GM23338 (cell line): ENCODE measurements around the gene TTC17. TPM values are rescaled to one million over a fixed set of nuclear protein-coding genes. Genes with fewer than 3 reads are reported as not detected.

Source experiments
- ATAC-seq: fragments of 200-7000 bp; cut with Tn5 transposase; 3 replicates; pipeline ENCODE4 v1.9.1; 2020
- DNase-seq: peaks from one replicate; pipeline ENCODE4 v3.0.0-alpha.2; 2015; ENCODE audit warnings: low spot score
- H2AFZ ChIP-seq: fragments of 200-600 bp; sonication (generic); 2 replicates; pipeline ENCODE4 v1.8.0; 2016; ENCODE audit warnings: antibody characterized with exemption, mild to moderate bottlenecking, moderate library complexity
- H3F3A ChIP-seq: fragments of 200-600 bp; sonication (generic); replicated peaks from 2 replicates; pipeline ENCODE4 v1.8.0; 2017; ENCODE audit warnings: antibody characterized with exemption, mixed run types, low read depth
- H3K27ac ChIP-seq: fragments of 200-600 bp; sonication (generic); 2 replicates; pipeline ENCODE4 v1.6.1; 2016; ENCODE audit warnings: low read depth
- H3K27me3 ChIP-seq: fragments of 200-600 bp; sonication (generic); 2 replicates; pipeline ENCODE4 v1.8.0; 2016; ENCODE audit warnings: mild to moderate bottlenecking, mixed run types, moderate library complexity; ENCODE audit not compliant: insufficient read depth
- H3K36me3 ChIP-seq: fragments of 200-600 bp; sonication (generic); 2 replicates; pipeline ENCODE4 v1.8.0; 2016; ENCODE audit warnings: mild to moderate bottlenecking; ENCODE audit not compliant: insufficient read depth
- H3K4me1 ChIP-seq: fragments of 200-600 bp; sonication (generic); 2 replicates; pipeline ENCODE4 v1.8.0; 2016; ENCODE audit warnings: mild to moderate bottlenecking, moderate library complexity; ENCODE audit not compliant: insufficient read depth
- H3K4me2 ChIP-seq: fragments of 200-600 bp; sonication (generic); 2 replicates; pipeline ENCODE4 v1.7.1; 2017; ENCODE audit warnings: mixed run types
- H3K4me3 ChIP-seq: fragments of 200-600 bp; sonication (generic); 2 replicates; pipeline ENCODE4 v1.6.1; 2016; ENCODE audit warnings: mixed run types
- H3K79me2 ChIP-seq: fragments of 200-600 bp; sonication (generic); replicated peaks from 2 replicates; pipeline ENCODE4 v1.8.0; 2017; ENCODE audit warnings: mild to moderate bottlenecking; ENCODE audit not compliant: insufficient read depth
- H3K9me2 ChIP-seq: fragments of 200-600 bp; sonication (generic); 2 replicates; pipeline ENCODE4 v1.8.0; 2017; ENCODE audit not compliant: insufficient read depth
- H4K20me1 ChIP-seq: fragments of 200-600 bp; sonication (generic); replicated peaks from 2 replicates; pipeline ENCODE4 v1.8.0; 2017; ENCODE audit warnings: mild to moderate bottlenecking; ENCODE audit not compliant: insufficient read depth
- H3K27ac Mint-ChIP-seq: 2 replicates; pipeline ENCODE4 v1.8.0; 2020; ENCODE audit warnings: inconsistent platforms, mild to moderate bottlenecking, moderate library complexity, mixed read lengths
- H3K27me3 Mint-ChIP-seq: 3 replicates; pipeline ENCODE4 v1.8.0; 2022; ENCODE audit warnings: low read depth, mild to moderate bottlenecking, moderate library complexity, mixed read lengths, inconsistent platforms; ENCODE audit not compliant: insufficient read depth, poor library complexity
- H3K36me3 Mint-ChIP-seq: 3 replicates; pipeline ENCODE4 v1.8.0; 2021; ENCODE audit warnings: low read depth, mild to moderate bottlenecking, inconsistent platforms, moderate library complexity, mixed read lengths
- H3K4me1 Mint-ChIP-seq: 3 replicates; pipeline ENCODE4 v1.8.0; 2020; ENCODE audit warnings: mild to moderate bottlenecking, inconsistent platforms, mixed read lengths
- H3K4me3 Mint-ChIP-seq: 3 replicates; pipeline ENCODE4 v1.8.0; 2021; ENCODE audit warnings: moderate library complexity, mild to moderate bottlenecking, inconsistent platforms, mixed read lengths
- H3K9me3 Mint-ChIP-seq: 3 replicates; pipeline ENCODE4 v1.8.0; 2020; ENCODE audit warnings: moderate library complexity, mild to moderate bottlenecking, inconsistent platforms, mixed read lengths
- CREB1 ChIP-seq: fragments of 250-450 bp; sonication (Bioruptor Pico); IDR thresholded peaks from 2 replicates; pipeline ENCODE4 v1.5.0; 2020; ENCODE audit warnings: low read depth, mild to moderate bottlenecking, moderate library complexity
- CTCF ChIP-seq, 2 experiments: fragments of 200-600 bp in 1 of 2; sonication (generic) in 1 of 2; conservative IDR thresholded peaks; 2 replicates each; pipeline versions ENCODE4 v1.5.1 to v1.6.1; 2016 to 2017; ENCODE audit warnings: antibody characterized with exemption in 2 of 2, low read depth in 2 of 2, mild to moderate bottlenecking in 2 of 2, moderate library complexity in 1 of 2
- ETS1 ChIP-seq: IDR thresholded peaks from 2 replicates; pipeline ENCODE4 v1.6.1; 2016; ENCODE audit warnings: antibody characterized with exemption
- EZH2 ChIP-seq: fragments of 200-600 bp; sonication (generic); IDR thresholded peaks from one replicate; pipeline ENCODE4 v1.8.0; 2017; ENCODE audit warnings: antibody characterized with exemption, mild to moderate bottlenecking, low read depth; ENCODE audit not compliant: unreplicated experiment
- EZH2phosphoT487 ChIP-seq: fragments of 200-600 bp; sonication (generic); IDR thresholded peaks from one replicate; pipeline ENCODE4 v1.8.1; 2018; ENCODE audit warnings: antibody characterized with exemption; ENCODE audit not compliant: unreplicated experiment
- JUNB ChIP-seq: IDR thresholded peaks from one replicate; pipeline ENCODE4 v1.6.1; 2016; ENCODE audit warnings: antibody characterized with exemption; ENCODE audit not compliant: unreplicated experiment
- NANOG ChIP-seq: IDR thresholded peaks from 2 replicates; pipeline ENCODE4 v1.6.1; 2016; ENCODE audit warnings: antibody characterized with exemption, borderline replicate concordance
- POLR2AphosphoS5 ChIP-seq: IDR thresholded peaks from 2 replicates; pipeline ENCODE4 v1.6.1; 2016; ENCODE audit warnings: antibody characterized with exemption, low read depth
- STAT1 ChIP-seq: IDR thresholded peaks from one replicate; pipeline ENCODE4 v1.6.1; 2016; ENCODE audit warnings: antibody characterized with exemption; ENCODE audit not compliant: unreplicated experiment
- ZNF114 ChIP-seq: fragments of 250-450 bp; sonication (Bioruptor Pico); IDR thresholded peaks from 2 replicates; pipeline ENCODE4 v1.5.0; 2020; ENCODE audit warnings: mild to moderate bottlenecking, moderate library complexity
- ZNF331 ChIP-seq: fragments of 250-450 bp; sonication (Bioruptor Pico); IDR thresholded peaks from 2 replicates; pipeline ENCODE4 v1.5.0; 2020; ENCODE audit warnings: low read depth, mild to moderate bottlenecking, moderate library complexity
- ZNF462 ChIP-seq: fragments of 250-450 bp; sonication (Bioruptor Pico); IDR thresholded peaks from 2 replicates; pipeline ENCODE4 v1.5.0; 2020; ENCODE audit warnings: mild to moderate bottlenecking, moderate library complexity
- polyA plus RNA-seq: library from polyadenylated mRNA; unstranded; fragments of >200 nt; fragmentation: Nextera tagmentation; extraction: Ambion mirVana; gene quantifications from 2 replicates; pipeline ENCODE4 v1.2.1, GENCODE V29; 2016
- total RNA-seq: library from RNA; depleted of rRNA; stranded (reverse); fragments of >200 nt; shearing (Covaris generic); gene quantifications from 2 replicates; pipeline ENCODE4 v1.2.3, GENCODE V29; 2014
- TF ChIP-seq, protein P1 (sequence below): IDR thresholded peaks from one replicate; pipeline ENCODE4 v1.6.1; 2018; ENCODE audit warnings: antibody characterized with exemption; ENCODE audit not compliant: unreplicated experiment

Gene TTC17
- total and polyA plus RNA-seq, 2 experiments from 2014 or later: 59.3 to 87.9 TPM

- DNase-seq: no peak
- Histone ChIP-seq H4K20me1 (no peaks in the 10 kb centered on the region; the same call in none of the 2 replicates), H3F3A (no peaks in the 10 kb centered on the region), H3K79me2 (peaks cover 80% of the 10 kb centered on the region), H3K4me1 (peaks cover 5% of the 10 kb centered on the region), H3K27me3 (no peaks in the 10 kb centered on the region), H2AFZ (no peak overlapping the region), H3K27ac (no peak overlapping the region), H3K4me3 (no peak overlapping the region), H3K9me2 (no peaks in the 10 kb centered on the region), H3K4me2 (no peak overlapping the region), H3K36me3 (0 out of 2 replicates have a peak, but pooled peaks cover 2% of the 10 kb centered on the region)
- TF ChIP-seq STAT1 (no peak), EZH2phosphoT487 (no peak), EZH2 (no peak), ZNF331 (CRISPR knock-in tag) (no peak), NANOG (no peak), JUNB (no peak), CTCF (conservative IDR thresholded peaks at IDR 0.05; ENCODE audit: low read depth in 2 of 2) (no peak), ZNF462 (CRISPR knock-in tag) (no peak), ETS1 (no peak), CREB1 (CRISPR knock-in tag) (no peak), POLR2AphosphoS5 (no peak), ZNF114 (CRISPR knock-in tag) (no peak)
- TF ChIP-seq, protein P1, sequence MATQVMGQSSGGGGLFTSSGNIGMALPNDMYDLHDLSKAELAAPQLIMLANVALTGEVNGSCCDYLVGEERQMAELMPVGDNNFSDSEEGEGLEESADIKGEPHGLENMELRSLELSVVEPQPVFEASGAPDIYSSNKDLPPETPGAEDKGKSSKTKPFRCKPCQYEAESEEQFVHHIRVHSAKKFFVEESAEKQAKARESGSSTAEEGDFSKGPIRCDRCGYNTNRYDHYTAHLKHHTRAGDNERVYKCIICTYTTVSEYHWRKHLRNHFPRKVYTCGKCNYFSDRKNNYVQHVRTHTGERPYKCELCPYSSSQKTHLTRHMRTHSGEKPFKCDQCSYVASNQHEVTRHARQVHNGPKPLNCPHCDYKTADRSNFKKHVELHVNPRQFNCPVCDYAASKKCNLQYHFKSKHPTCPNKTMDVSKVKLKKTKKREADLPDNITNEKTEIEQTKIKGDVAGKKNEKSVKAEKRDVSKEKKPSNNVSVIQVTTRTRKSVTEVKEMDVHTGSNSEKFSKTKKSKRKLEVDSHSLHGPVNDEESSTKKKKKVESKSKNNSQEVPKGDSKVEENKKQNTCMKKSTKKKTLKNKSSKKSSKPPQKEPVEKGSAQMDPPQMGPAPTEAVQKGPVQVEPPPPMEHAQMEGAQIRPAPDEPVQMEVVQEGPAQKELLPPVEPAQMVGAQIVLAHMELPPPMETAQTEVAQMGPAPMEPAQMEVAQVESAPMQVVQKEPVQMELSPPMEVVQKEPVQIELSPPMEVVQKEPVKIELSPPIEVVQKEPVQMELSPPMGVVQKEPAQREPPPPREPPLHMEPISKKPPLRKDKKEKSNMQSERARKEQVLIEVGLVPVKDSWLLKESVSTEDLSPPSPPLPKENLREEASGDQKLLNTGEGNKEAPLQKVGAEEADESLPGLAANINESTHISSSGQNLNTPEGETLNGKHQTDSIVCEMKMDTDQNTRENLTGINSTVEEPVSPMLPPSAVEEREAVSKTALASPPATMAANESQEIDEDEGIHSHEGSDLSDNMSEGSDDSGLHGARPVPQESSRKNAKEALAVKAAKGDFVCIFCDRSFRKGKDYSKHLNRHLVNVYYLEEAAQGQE: no peak
- Mint-ChIP-seq H3K4me3 (no peak overlapping the region), H3K36me3 (peaks cover under 1% of the 10 kb centered on the region; the same call in 2 of the 3 replicates), H3K4me1 (peaks cover 17% of the 10 kb centered on the region), H3K27ac (no peak overlapping the region), H3K27me3 (no peaks in the 10 kb centered on the region), H3K9me3 (no peaks in the 10 kb centered on the region)
- no peak for ATAC-seq
Observed at GRCh38 chr11:43376594-43376993, 17.9 kb downstream of the TTC17 start.
